HFFc6 (cell line): Measurements from ENCODE around the gene TTC9. TPM values are rescaled to one million over a fixed set of nuclear protein-coding genes. Genes with fewer than 3 reads are reported as not detected.
"Not testable (repeated sequence)": the region's sequence is repeated elsewhere in the genome, so short reads cannot be mapped to it uniquely, and the experiment has no call there.

Source experiments
- DNase-seq: peaks from one replicate; pipeline ENCODE4 v3.0.0-alpha.2; 2018
- H3K27ac Mint-ChIP-seq: 2 replicates; pipeline ENCODE4 v1.8.0; 2020; ENCODE audit warnings: mild to moderate bottlenecking, mixed read lengths
- H3K27me3 Mint-ChIP-seq: 2 replicates; pipeline ENCODE4 v1.8.0; 2021; ENCODE audit warnings: mild to moderate bottlenecking, moderate library complexity, mixed read lengths; ENCODE audit not compliant: insufficient read depth
- H3K36me3 Mint-ChIP-seq: 2 replicates; pipeline ENCODE4 v1.8.0; 2021; ENCODE audit warnings: low read depth, mixed read lengths
- H3K4me1 Mint-ChIP-seq: 2 replicates; pipeline ENCODE4 v1.8.0; 2020; ENCODE audit warnings: low read depth, mixed read lengths
- H3K4me3 Mint-ChIP-seq: 2 replicates; pipeline ENCODE4 v1.8.0; 2020; ENCODE audit warnings: mild to moderate bottlenecking, moderate library complexity, mixed read lengths
- H3K9me3 Mint-ChIP-seq: 2 replicates; pipeline ENCODE4 v1.8.0; 2020; ENCODE audit warnings: mild to moderate bottlenecking, mixed read lengths
- total RNA-seq, 6 experiments: library from RNA; stranded (reverse); fragmentation: NEBNext Ultra II Directional; extraction: Animal tissue kit (Norgen Biotek cat#: 25700); gene quantifications; 2 replicates in 1 of 6; 3 replicates in 5 of 6; pipeline ENCODE4 v1.2.3, GENCODE V29; 2021
- TF ChIP-seq, protein P1 (sequence below): fragments of 200-600 bp; sonication (generic); IDR thresholded peaks from 2 replicates; pipeline ENCODE4 v1.5.0; 2021; ENCODE audit warnings: antibody characterized with exemption, mild to moderate bottlenecking

Gene TTC9
- total RNA-seq, 6 experiments from 2014 or later = 0.05 to 0.17 (median 0.09) TPM

DNA sequence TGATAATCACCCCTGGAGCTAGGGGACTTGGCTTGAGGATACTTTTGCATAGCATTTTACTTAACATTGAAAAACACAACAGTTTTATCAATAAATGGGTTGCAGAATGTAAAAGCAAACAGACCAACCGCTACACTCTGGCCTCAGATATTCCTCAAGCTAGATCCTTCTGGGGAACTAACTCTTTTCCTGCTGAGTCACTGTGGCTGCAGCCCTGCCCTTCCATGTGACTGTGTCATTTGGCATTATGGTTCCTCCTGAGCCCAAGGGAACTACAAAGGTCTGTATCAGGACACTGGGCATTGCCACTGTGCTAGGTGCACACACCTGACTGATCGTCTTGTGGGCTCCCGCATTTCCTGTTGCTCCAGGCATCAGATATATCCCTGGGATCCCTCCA lies 56.6 kb downstream of the TTC9 start:
- H3K27me3 Mint-ChIP-seq = peaks cover 7% of the 10 kb centered on the region
- H3K4me1 Mint-ChIP-seq = peaks cover 20% of the 10 kb centered on the region
- TF ChIP-seq, protein P1, sequence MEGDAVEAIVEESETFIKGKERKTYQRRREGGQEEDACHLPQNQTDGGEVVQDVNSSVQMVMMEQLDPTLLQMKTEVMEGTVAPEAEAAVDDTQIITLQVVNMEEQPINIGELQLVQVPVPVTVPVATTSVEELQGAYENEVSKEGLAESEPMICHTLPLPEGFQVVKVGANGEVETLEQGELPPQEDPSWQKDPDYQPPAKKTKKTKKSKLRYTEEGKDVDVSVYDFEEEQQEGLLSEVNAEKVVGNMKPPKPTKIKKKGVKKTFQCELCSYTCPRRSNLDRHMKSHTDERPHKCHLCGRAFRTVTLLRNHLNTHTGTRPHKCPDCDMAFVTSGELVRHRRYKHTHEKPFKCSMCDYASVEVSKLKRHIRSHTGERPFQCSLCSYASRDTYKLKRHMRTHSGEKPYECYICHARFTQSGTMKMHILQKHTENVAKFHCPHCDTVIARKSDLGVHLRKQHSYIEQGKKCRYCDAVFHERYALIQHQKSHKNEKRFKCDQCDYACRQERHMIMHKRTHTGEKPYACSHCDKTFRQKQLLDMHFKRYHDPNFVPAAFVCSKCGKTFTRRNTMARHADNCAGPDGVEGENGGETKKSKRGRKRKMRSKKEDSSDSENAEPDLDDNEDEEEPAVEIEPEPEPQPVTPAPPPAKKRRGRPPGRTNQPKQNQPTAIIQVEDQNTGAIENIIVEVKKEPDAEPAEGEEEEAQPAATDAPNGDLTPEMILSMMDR = no peak
- H3K4me3 Mint-ChIP-seq = peak overlapping the region; percentile 27; the same call in 1 of the 2 replicates
- H3K9me3 Mint-ChIP-seq = no peaks in the 10 kb centered on the region
- no peaks in the 10 kb centered on the region for H3K36me3 Mint-ChIP-seq
- peak overlapping the region; percentile 57 for H3K27ac Mint-ChIP-seq
- peak; percentile 49 for DNase-seq

DNA sequence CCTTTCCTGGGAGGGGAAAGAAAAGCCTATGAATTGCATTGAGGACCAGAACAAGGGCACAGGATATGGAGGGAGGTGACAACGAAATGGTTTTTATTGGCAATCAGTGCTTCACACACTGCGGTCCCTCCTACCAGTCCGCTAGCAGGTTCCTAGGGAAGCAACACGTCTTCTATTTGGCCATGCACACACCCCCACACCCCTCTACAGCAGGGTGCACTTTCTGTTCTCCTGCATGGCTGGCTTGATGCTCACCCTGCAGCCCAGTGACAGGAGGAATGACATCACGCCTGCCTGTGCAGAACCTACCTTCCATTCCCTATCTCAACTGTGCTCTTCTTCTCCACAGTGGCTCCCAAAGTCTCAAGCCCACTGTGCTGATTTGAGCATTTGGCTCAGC lies 57.9 kb downstream of the TTC9 start:
- Mint-ChIP-seq H3K4me1 (peaks cover 20% of the 10 kb centered on the region), H3K36me3 (no peaks in the 10 kb centered on the region), H3K27me3 (peaks cover 7% of the 10 kb centered on the region), H3K27ac (no peak overlapping the region), H3K9me3 (no peaks in the 10 kb centered on the region), H3K4me3 (no peak overlapping the region)
- TF ChIP-seq, protein P1 = no peak
- DNase-seq = no peak

DNA sequence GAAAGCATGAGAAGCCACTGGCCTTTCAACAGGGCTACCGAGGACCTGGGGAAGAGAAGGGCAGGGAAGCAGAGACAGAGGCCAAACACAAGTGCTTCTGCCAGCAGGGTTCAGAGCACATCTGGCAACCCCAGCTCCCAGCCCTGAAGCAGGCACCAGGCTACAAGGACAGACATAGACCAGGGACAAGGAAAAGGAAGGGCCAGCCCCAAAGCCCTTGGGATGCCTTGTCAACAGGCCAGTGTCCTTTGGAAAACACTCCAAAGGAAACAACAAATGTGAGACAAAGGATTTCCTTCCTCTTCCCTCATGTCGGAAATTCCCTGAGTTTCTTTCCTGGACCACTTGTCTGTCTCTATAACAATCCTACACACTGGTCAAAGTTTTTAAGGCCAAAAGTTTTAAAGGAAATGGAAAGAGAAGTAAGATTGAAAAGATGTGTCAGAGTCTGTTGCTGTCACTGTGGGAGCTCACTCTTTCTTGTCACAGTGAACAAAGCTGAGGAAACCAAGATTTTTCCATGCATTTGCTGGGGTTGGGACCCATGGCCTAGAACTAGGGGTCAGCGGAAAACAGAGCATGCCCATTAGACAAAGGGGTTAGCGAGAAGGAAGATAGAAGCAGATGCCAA lies 59.4 kb downstream of the TTC9 start:
- no peak for DNase-seq
- H3K4me1 Mint-ChIP-seq = peaks cover 22% of the 10 kb centered on the region
- no peaks in the 10 kb centered on the region for H3K9me3 Mint-ChIP-seq
- no peak overlapping the region for H3K4me3 Mint-ChIP-seq
- H3K36me3 Mint-ChIP-seq = no peaks in the 10 kb centered on the region
- TF ChIP-seq, protein P1 = no peak
- peaks cover 9% of the 10 kb centered on the region for H3K27me3 Mint-ChIP-seq
- H3K27ac Mint-ChIP-seq = no peak overlapping the region

DNA sequence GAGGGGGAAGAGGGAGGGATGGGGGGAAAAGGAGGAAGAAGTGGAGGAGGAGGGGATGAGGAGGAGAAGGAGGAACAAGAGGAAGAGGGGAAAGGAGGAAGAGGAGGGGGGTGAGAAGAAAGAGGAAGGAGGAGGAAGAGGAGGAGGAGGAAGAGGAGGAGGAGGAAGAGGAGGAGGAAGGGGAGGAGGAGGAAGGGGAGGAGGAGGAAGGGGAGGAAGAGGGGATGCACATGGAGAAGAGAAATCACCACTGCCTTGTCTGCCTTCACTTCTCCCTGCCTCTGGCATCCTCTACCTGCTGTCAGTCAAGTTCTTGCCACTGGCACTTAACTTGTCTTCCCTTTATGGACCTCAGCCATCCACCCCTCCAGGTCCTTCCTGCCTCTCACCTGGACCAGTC lies 59.9 kb downstream of the TTC9 start:
- Mint-ChIP-seq H3K4me3 (no peak overlapping the region), H3K27me3 (peaks cover 9% of the 10 kb centered on the region), H3K4me1 (peaks cover 28% of the 10 kb centered on the region), H3K36me3 (no peaks in the 10 kb centered on the region), H3K9me3 (no peaks in the 10 kb centered on the region), H3K27ac (no peak overlapping the region)
- no peak for DNase-seq
- TF ChIP-seq, protein P1 = no peak

DNA sequence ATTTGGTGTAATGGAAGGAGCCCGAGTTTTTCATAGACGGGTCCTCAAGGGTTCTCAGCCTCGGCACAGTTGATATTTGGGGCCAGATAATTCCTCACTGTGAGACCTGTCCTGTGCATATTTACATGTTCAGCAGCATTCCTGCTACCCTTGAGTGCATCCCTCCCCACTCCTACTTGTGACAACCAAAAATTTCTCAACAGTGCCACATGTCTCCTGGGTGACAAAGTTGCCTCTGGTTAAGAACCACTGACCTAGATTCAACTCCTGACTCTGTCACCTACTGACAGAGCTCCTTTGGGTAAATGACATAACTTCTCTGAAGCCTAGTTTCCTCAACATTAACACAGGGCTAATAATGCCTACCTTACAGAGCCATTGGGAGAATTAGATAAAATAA lies 60.4 kb downstream of the TTC9 start:
- Mint-ChIP-seq H3K9me3 (no peaks in the 10 kb centered on the region), H3K27ac (no peak overlapping the region), H3K36me3 (no peaks in the 10 kb centered on the region), H3K27me3 (peaks cover 9% of the 10 kb centered on the region), H3K4me3 (no peak overlapping the region), H3K4me1 (peaks cover 33% of the 10 kb centered on the region)
- no peak for DNase-seq
- TF ChIP-seq, protein P1 = no peak

DNA sequence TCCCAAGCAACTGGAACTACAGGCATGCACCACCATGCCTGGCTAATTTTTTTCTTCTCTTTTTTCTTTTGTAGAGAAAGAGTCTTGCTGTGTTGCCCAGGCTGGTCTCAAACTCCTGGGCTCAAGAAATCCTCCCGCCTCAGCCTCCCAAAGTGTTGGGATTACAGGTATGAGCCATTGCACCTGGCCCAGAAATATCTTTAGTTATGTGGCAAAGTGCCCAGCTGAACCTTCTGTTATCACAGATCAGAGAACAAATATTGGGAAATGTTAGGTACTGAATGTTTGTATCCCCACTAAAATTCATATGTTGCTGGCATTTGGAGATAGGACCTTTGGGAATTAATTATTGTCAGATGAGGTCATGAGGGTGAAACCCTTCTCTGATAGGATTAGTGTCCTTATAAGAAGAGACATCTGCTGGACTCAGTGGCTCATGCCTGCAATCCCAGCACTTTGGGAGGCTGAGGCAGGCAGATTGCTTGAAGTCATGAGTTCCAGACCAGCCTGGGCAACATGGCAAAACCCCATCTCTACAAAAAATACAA lies 62.0 kb downstream of the TTC9 start:
- not testable (repeated sequence) for H3K4me3 Mint-ChIP-seq, H3K27ac Mint-ChIP-seq, DNase-seq, H3K36me3 Mint-ChIP-seq, H3K9me3 Mint-ChIP-seq
- peaks cover 22% of the 10 kb centered on the region for H3K4me1 Mint-ChIP-seq
- H3K27me3 Mint-ChIP-seq = peaks cover 10% of the 10 kb centered on the region
